ENCODE results near the gene SLIT3.

Gene SLIT3

DNA sequence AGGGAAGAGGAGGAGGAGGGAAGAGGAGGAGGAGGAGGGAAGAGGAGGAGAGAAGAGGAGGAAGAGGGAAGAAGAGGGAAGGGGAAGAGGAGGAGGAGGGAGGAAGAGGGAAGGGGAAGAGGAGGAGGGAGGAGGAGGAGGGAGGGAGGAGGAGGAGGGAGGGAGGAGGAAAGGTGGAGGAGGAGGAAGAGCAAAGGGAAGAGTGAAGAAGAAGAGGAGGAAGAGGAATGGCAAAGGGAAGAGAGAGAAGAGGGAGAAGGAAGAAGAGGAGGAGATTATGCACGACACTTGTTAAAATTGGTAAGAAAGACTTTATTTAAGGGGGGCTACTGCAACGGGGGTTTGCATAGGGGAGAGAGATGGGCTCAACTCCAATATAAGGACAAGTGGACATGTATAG lies 221.2 kb downstream of the SLIT3 start:
- no peak for DNase-seq (ENCODE audit: low spot score)

DNA sequence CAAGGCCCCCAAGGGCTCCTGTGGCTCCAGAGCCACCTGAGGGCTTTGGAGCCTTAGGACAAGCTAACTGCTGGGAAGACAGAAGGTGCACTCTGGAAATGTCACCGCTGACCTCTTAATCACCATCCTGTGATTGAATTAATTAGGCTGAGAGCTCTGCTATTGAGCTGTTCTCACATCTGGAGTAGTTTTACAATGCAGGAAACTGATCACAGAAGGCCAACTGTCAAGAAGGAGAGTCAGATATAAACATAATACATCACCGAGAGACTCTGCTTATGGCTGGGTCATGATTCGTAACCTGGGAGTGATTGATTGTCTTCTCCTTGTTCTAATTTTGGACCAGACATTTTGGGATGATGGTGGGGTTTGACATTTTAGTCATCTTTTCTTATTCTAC lies 226.1 kb downstream of the SLIT3 start:
- no peak for DNase-seq (ENCODE audit: low spot score)

DNA sequence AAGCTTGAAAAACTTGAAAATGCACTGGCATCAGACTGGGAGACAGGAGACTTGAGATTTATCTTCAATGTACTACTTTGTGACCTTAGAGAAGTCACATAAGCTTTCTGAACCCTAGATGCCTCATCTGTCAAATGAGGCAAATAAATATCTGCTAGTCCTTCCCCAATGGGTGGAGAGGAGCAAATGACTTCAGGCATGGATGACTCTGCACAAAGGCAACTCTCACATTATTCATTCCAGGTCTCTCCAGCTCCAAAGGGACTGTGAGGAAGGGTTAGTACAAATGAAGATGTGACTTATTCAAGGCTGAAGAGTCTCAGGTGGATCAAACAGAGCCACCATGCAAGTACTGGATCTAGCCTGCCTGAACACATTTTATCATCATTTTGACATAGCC lies 228.7 kb downstream of the SLIT3 start:
- DNase-seq (ENCODE audit: low spot score) = no peak

DNA sequence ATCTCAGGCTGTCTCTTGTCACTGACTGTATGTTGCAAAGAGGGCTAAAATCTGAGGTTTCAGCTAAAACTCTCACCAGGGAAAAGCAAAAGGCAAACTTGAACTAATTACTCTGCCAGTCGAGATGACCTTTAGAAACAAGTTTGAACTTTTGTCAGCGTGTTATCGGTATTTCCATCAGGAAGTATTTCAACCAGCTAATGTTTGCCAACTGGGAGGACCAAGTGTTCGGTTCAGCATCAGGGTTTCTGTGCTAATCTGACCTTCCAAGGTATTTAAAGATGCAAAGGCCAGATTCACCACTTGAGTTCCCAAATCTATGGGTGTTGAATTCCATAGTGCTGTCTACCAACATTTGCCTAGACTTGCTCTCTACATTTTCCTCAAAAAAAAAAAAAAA lies 230.5 kb downstream of the SLIT3 start:
- no peak for DNase-seq (ENCODE audit: low spot score)

DNA sequence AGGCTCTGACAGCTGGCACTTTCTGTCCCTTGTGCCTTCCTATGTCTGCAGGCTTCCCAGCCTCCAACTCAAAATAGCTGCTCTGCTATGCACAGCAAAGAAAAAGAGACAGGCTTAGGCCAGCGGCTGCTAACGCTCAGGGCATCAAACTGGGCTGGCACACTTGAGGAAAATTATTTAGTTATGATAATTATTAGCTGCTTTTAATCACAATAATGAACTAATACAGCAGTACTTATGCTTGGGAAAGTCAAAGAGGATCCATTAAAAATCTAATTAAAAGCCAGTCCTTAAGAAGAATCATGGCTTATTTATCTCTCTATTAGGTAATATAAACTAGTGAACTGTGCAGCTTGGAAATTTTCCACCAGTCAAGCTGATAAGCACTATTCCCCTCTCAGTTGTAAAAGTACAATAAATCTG lies 233.2 kb downstream of the SLIT3 start:
- DNase-seq (ENCODE audit: low spot score) = no peak

DNA sequence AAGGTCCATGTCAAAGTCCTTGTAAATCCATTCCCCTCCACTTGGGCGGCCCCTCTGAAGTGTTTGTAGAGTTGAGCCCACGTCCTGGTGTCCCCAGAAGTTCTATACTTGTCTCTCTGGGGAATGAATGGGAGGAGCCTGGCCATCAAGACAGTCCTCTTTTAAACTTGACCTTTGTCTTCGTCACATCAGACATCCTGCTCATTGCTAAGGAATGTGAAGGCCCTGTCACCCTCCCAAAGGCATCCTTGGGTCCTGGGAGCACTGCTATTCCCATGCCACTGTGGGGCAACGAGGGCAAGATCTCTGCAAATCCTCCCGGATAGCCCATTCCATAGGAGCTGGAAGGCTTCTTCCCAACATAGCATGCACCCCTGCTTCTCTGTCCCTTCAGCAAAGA lies 235.5 kb downstream of the SLIT3 start:
- DNase-seq (ENCODE audit: low spot score) = no peak

DNA sequence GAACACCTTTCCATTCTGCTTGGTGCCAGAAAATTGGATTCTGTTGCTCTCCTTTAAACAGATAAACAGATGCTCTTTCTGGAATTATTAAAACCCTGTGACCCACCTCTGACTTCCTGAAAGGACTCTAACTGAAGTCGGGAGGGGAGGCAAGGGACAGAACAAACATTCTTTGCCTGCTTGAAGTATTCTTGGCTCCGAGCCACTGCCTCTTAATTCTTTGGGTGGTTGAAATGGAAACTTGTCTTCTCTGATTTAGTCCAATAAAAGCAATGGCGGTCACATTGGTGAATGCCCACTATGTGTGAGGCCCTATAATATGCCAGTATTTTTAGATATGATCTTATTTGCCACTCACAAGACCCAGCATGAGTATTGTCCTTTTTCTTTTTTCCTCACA lies 236.8 kb downstream of the SLIT3 start:
- DNase-seq (ENCODE audit: low spot score) = no peak

DNA sequence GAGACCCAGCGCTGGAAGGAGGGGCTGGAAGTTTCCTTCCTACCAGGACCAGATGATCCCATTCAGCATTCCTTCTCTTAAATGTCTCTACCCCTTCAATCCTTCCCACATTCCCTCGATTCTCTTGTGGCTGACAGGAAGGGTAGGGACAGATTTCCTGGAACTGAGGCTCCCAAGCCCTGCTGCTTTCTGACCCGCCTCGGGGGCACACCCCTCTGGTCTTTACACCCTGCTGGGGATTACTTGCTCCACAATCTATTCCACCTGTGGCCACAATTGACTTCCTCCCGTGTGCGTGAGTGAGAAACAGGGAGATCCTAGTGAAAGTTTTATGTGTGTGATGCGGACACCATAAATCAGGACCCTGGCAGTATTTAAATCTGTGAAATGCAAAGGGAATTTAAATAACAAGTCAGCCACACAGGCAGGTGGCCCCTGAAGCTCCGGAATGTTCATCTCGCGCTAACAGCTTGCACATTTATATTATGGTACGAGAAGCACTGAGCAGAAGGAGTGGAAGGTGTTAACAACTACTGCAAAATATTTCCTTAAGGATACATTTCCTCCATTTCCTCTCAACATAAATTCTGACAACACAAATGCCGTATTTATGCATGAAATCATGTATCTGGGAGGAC lies 237.5 kb downstream of the SLIT3 start:
- no peak for DNase-seq (ENCODE audit: low spot score)

DNA sequence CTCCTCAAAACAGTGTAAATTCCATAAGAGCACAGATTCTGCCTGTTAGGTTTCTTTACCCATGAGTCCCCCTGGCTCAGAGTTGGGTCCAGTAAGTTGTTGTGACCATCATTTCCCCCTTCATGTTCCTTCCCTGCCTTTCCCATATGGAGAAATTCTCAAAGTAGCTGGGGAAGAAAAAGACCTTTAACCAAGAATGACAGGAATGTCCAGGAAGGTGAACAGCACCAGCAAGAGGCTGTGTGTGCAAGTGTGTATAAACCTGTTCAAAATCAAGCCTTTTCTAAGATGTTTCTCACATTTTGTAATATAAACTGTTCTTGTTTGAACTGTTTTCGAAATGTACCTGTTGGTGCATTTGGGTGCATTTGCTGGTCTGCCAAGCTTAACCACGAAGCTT lies 238.2 kb downstream of the SLIT3 start:
- DNase-seq (ENCODE audit: low spot score) = no peak

DNA sequence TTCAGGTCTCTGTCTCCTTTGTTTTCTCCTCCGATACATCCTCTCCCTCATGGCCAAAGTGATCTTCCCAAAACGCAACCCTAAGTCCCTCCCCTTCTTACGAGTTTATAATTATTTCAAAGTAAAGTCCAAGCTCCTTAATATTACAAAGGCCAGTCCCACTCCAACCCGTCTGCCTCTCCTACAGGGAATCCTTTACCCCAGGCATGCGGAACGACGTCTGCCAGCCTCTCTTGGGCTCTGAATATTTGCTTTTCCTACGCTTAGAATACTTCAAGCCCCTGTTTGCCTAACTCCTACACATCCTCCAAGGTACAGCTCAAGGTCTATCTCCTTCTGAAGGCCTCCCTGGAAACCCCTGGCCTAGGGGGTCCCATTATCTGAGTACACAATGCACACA lies 246.4 kb downstream of the SLIT3 start:
- no peak for DNase-seq (ENCODE audit: low spot score)

DNA sequence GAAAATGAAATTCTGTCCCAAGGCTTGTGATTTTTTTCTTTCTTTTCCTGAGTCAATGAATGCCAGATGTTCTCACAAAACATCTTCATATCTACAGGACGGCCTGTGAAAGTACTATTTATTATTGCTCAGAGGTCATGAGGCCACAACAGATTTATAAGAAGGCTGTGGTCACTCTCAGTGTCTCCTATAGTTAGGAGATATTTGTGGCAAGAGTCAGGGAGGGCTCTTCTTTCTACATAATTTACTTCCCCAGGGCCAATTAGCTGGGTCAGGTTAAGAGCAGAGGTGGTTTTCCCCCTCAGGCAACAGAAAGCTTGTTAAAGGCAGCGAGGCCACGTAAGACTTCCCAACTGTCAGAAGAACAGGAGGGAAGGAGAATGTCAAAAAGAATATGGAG lies 248.7 kb downstream of the SLIT3 start:
- DNase-seq (ENCODE audit: low spot score) = no peak

DNA sequence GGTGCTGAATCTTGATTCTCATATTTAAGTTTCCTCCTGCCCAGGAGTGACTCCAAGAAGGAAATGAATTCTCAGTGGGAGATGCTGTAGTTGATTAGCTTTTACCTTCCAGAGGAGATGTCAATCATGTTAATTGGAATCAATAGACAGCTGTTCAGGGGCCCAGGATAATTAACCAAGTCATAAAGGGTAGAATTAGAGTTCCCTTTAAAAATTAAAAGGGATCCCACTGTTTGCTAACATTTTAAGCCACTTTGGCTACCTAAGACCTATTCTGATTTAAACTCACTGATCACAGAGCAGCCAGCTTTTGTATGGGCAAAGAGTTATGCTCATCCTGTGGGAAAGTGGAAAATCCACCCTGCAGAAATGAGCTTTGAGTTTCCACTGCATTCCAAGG lies 249.6 kb downstream of the SLIT3 start:
- DNase-seq (ENCODE audit: low spot score) = no peak

DNA sequence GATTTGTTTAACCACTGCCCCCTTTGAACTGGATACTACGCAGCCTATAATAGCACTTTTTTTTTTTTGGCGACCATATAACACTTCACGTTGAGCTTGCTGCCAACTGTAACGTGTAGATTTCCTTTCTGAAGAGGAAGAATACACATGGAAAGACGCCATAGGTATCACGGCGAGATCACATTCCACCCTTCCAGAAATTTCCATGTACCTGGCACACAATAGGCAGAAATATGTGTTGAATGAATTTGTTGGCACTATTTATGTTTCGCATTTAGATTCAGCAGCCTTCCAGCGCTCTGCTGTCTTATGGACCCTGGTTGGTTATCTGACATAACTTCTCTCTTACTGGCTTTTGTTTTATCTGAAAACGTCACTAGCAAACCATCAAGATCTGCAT lies 250.3 kb downstream of the SLIT3 start:
- DNase-seq (ENCODE audit: low spot score) = no peak

DNA sequence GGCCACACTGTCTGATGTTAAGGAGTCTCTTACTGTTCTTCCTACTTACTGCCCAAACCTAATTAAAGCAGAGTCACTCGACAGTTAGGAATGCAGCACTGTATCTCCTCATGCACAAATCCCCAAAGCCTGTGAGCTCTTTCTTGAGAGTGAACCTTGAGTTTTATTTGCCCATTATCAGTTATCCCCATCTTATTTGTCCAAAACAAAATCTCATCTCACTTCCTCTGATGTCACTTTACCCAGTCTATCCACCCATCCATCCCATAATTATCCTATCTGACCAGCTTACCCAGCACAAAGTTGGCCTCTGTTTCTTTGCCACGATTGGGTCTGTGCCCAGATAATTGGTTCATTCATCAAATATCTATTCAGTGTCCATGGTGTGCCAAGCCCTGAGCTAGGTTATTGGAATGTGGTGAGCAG lies 250.8 kb downstream of the SLIT3 start:
- DNase-seq (ENCODE audit: low spot score) = no peak

DNA sequence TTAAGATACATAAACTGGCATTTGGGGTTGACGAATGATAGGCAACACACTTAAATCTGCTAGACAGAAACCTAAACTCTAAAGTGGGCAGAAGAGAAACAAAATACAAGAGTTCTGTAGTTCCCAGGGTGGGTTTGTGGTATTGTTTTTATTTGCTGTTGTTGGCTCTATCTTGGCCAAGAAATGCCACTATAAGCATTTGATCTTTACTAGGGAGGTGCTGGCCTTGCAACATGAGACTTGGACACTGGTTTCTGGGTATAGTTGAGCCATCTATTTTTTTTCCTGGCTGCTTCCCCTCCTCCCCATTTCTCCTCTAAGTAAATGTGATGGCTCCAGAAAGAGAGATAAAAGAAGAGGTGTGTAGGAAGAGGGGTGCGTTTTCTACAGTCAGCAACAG lies 251.2 kb downstream of the SLIT3 start:
- no peak for DNase-seq (ENCODE audit: low spot score)

DNA sequence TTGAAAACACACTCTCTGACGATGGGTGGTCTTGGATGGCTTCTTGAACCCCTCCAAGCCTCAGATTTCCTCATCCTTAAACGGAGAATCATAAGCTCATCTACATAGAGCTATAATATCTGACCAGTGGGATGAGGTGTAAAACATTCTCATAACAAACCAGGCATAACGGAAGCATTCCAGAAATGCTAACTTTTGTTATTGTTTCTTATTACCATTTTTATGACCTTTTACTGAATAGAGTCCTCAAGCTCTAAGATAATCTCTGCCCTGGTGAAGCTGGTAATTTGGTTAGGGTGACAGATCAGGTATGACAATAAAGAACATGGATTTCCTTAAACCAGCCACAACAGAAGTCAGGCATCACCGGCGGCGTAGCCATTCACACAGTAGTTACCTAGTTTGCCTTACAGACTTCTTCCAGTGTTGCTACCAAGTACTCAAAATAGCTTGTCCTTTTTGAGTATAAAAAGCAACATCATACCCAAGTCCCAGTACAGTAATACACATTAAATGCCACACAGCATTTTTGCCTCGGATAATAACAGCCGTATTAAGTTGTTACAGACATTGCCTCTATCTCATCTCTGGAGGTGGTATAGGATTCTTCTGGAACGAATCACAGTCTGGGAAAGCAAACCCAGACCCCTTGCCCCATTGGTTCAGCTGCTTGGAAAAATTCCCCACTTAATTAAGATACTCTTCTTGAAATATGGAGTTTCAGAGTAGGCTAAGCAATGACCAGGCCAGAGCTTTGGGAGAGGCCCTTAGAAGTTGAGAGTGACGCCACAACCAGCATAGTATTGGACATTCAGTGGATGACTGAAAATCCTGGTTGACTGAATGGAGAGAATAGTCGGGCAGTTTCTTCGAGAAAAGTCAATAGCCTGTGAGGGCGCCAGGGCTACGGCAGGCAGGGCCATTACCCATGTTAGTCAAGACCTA lies 252.5 kb downstream of the SLIT3 start:
- no peak for DNase-seq (ENCODE audit: low spot score)

DNA sequence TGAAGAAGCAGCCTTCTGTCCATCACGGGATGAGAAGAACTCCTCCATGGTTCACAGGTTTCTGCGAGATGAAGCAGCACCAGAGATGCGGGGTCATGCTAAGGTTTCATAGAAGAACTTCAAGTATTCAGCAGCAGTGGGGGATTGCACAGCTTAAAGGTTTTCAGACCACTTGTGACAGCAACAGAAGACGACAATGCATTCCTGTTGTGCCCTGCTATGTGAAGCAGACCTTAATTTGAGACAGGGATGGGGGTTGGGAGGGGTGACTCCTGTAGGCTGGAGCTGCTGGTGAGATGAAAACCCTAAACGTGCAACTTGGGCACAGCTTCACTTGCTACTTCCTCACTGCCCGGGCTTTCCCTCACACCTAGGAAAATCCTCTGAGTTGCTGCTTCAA lies 256.0 kb downstream of the SLIT3 start:
- DNase-seq (ENCODE audit: low spot score) = no peak

DNA sequence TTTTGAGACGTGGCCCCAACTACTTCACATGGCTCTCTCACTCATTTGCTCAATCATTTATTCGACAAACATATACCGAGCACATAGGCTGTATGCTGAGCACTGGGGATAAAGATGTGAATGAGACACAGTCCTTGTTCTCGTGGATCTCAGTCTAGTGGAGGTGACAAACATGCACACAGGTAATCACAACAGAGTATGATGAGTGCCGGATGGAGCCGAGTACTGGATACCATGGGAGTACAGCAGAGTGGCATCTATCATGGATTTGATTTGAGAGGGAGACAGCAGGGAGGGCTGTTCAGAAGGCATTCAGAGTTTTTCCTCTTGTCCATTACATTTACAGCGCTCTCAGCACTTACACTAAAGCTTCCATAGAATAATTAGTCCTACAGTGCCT lies 259.8 kb downstream of the SLIT3 start:
- DNase-seq (ENCODE audit: low spot score) = no peak

DNA sequence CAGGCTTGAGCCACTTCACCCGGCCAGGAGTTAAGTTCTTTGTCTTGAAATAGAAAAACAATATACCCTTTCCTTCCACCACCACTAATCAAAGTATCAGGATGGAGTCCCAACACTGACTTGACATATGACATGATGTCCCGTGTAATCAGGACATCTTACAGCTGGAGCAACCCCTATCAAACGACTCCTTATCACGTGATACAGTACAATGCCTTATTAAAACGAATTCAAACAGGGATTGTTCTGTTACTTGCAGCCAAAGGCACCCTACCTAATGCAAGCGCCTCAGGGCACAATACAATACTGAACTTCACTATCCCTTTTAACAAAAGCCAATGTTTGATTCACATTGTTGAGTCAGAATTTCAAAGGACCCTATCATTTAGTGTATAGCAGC lies 261.3 kb downstream of the SLIT3 start:
- no peak for DNase-seq (ENCODE audit: low spot score)

DNA sequence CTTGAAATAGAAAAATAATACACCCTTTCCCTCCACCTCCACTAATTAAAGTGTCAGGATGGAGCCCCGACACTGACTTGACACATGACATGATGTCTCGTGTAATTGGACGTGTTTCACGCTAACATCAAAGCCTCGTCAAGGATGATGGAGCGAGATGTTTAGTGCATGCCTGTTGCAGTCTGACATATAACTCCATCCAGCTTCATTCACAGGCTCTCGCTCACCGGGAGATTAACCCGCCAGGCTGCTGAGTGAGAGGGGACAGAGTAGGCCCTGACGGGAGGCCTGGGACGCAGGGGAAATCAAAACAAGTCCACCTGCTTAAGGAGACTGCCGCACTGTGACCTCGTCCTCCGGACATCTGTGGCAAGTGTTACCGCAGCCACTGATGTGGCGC lies 263.5 kb downstream of the SLIT3 start:
- DNase-seq (ENCODE audit: low spot score) = no peak

DNA sequence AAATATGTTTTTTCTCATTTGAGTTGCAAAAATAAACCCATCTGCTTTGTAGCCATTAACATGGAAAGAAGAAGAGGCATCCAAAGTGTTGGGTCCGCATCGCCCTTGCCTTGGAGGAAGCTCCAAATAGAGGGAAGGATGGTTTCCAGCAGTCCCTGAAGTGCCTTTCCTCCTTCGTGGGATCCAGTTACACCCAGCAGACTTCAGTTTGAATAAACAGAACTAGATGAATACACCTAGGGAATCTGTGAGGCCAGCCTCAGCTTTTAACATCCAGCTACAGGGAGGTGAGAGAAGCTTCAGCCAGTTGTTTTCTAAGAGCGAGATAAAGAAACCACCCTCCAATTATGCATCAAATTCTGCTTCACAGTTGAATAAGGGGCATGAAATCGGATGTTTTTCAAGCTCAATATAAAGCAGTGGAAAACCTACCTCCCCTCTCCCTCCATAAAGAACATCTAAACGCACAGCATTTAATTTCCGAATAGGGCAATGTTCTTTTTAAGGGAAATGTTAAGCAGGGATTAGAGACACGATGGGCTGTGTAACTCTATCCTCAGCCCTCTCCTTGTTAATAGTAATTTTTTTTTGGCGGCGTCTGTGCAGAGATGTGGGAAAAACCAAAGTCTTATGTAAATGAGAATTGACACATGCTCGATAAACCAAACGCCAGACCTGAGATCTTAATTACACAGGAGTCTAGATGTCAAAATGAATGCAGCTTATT lies 264.7 kb downstream of the SLIT3 start:
- DNase-seq (ENCODE audit: low spot score) = no peak

DNA sequence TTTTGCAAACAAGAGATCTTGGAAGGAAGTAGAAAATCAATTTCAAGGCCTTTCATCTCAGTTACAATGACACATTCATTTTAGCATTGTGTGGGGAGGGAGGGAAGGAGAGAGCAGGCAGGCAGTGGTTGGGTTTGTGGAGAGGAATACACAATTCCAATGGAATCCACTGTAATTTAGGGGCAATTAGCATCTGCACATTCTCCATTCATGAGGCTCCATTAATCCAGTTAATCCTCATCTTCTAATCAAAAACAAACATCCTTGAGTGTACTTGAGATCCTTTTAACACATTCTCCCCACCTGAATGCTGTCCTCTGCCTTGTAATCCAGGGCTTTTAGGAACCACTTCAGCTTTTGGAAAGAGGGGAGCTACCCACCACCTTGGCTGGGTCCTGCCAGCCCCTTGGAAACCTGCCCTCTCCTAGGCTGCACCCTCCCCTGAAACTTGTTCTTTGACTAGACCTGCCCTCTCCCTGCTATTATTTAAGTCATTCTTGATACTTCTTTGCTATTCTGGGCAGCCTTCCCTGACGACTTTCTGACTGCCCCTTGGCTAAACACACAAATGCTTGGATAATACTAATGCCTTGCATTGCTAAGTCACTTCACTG lies 271.2 kb downstream of the SLIT3 start:
- DNase-seq (ENCODE audit: low spot score) = no peak

DNA sequence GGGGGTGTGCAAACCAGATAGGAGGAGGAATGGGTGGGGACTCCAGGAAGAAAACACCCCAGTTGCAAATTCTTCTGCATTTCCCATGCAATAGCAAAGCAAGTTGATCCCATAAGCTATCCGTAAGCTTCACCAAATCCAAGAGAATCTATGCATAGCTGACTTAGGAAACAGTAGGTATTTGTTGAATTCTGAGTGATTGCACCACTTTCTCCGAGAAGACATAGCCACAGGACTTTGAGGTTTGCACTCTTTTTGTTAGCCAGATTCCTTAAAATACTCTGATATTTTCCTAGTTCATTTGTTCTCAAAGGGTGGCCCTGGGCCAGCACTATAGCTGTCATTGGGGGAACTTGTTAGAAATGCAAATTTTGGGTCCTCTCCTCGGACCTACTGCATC lies 271.9 kb downstream of the SLIT3 start:
- DNase-seq (ENCODE audit: low spot score) = no peak

Data from hematopoietic multipotent progenitor cell treated with erythropoietin and hydrocortisone succinate and interleukin-3 and kit ligand, for 17 days (in vitro differentiated cells).